Measurements from ENCODE around the gene CCNL2. TPM values are rescaled to one million over a fixed set of nuclear protein-coding genes. Genes with fewer than 3 reads are reported as not detected.
A peak's percentile ranks its signal among the peaks of the same experiment; 100 is the strongest.

CCNL2 gene
- total RNA-seq, 3 donors from 2014 or later: 123 to 172 (median 151) TPM

- intact Hi-C loops (cut with DNase I, micrococcal nuclease): no loop called here
- ATAC-seq: no peak
- H3K36me3 ChIP-seq (ENCODE audit: low read depth): no peaks in the 10 kb centered on the region
- no peak overlapping the region for H3K4me3 ChIP-seq
- peaks cover 29% of the 10 kb centered on the region for H3K4me1 ChIP-seq (ENCODE audit: low read depth)
- TF ChIP-seq CTCF (IDR thresholded peaks at IDR 0.05): no peak
- H3K9me3 ChIP-seq: no peaks in the 10 kb centered on the region
- no peak for DNase-seq
These were observed 53.2 kb downstream of the CCNL2 start for GRCh38 chr1:1345860-1346500.

- no peaks in the 10 kb centered on the region for H3K36me3 ChIP-seq (ENCODE audit: low read depth)
- ATAC-seq: no peak
These were observed 53.8 kb downstream of the CCNL2 start for GRCh38 chr1:1345384-1345783.

GRCh38 chr1:1344655-1345361 is 54.3 kb downstream of the CCNL2 start:
- ATAC-seq: peak; percentile 57
- DNase-seq: no peak
- Histone ChIP-seq H3K4me3 (no peak overlapping the region), H3K4me1 (ENCODE audit: low read depth) (peaks cover 29% of the 10 kb centered on the region), H3K36me3 (ENCODE audit: low read depth) (no peaks in the 10 kb centered on the region), H3K9me3 (no peaks in the 10 kb centered on the region)
- intact Hi-C loops (cut with DNase I, micrococcal nuclease): no loop called here
- no peak for TF ChIP-seq CTCF (IDR thresholded peaks at IDR 0.05)

More at GRCh38 chr1:1345384-1345783, 53.8 kb downstream of the CCNL2 start:
- H3K4me1 ChIP-seq (ENCODE audit: low read depth): peaks cover 29% of the 10 kb centered on the region
- no peak for TF ChIP-seq CTCF (IDR thresholded peaks at IDR 0.05)
- intact Hi-C loops (cut with DNase I, micrococcal nuclease): no loop called here
- no peak overlapping the region for H3K4me3 ChIP-seq
- H3K9me3 ChIP-seq: no peaks in the 10 kb centered on the region
- DNase-seq: no peak

GRCh38 chr1:1343811-1344421 is 55.2 kb downstream of the CCNL2 start:
- Histone ChIP-seq H3K36me3 (ENCODE audit: low read depth) (no peaks in the 10 kb centered on the region), H3K9me3 (no peaks in the 10 kb centered on the region), H3K4me3 (no peak overlapping the region), H3K4me1 (ENCODE audit: low read depth) (peaks cover 29% of the 10 kb centered on the region)
- no peak for TF ChIP-seq CTCF (IDR thresholded peaks at IDR 0.05)
- intact Hi-C loops (cut with DNase I, micrococcal nuclease): no loop called here
- ATAC-seq: no peak
- DNase-seq: no peak

- intact Hi-C loops (cut with DNase I, micrococcal nuclease): no loop called here
- H3K9me3 ChIP-seq: no peaks in the 10 kb centered on the region
- peaks cover 23% of the 10 kb centered on the region for H3K4me1 ChIP-seq (ENCODE audit: low read depth)
- no peaks in the 10 kb centered on the region for H3K36me3 ChIP-seq (ENCODE audit: low read depth)
- ATAC-seq: no peak
- no peak for DNase-seq
- no peak overlapping the region for H3K4me3 ChIP-seq
- TF ChIP-seq CTCF (IDR thresholded peaks at IDR 0.05): no peak
These were observed 56.5 kb downstream of the CCNL2 start for GRCh38 chr1:1342584-1343115.

Measured in mucosa of descending colon (tissue), 3 donors.